GM19240 (cell line): ENCODE measurements around the gene TMEM14A.
"Not testable (repeated sequence)": the region's sequence is repeated elsewhere in the genome, so short reads cannot be mapped to it uniquely, and the experiment has no call there.

Experiments
- DNase-seq: peaks from one replicate; pipeline ENCODE4 v3.0.0; 2011; ENCODE audit warnings: low spot score; ENCODE audit not compliant: insufficient read length

The TMEM14A gene

GRCh38 chr6:52694404-52694803, 23.5 kb downstream of the TMEM14A start:
- DNase-seq, result no peak

- DNase-seq, result no peak
These were observed 25.5 kb downstream of the TMEM14A start for GRCh38 chr6:52696418-52696817.

GRCh38 chr6:52697903-52698302, 27.0 kb downstream of the TMEM14A start:
- no peak for DNase-seq

GRCh38 chr6:52704060-52704459, 33.1 kb downstream of the TMEM14A start:
- DNase-seq, result no peak

GRCh38 chr6:52704781-52705502, 34.0 kb downstream of the TMEM14A start:
- DNase-seq, result not testable (repeated sequence)

- DNase-seq, result no peak
These were observed 35.1 kb downstream of the TMEM14A start for GRCh38 chr6:52706001-52706400.

GRCh38 chr6:52707963-52708680, 37.2 kb downstream of the TMEM14A start:
- DNase-seq, result no peak

GRCh38 chr6:52712136-52712535, 41.2 kb downstream of the TMEM14A start:
- DNase-seq, result no peak

- not testable (repeated sequence) for DNase-seq
These were observed 43.8 kb downstream of the TMEM14A start for GRCh38 chr6:52714761-52715160.

GRCh38 chr6:52718550-52718949, 47.6 kb downstream of the TMEM14A start:
- DNase-seq, result no peak

- DNase-seq, result no peak
These were observed 49.4 kb downstream of the TMEM14A start for GRCh38 chr6:52720321-52720720.

GRCh38 chr6:52724042-52724405, 53.1 kb downstream of the TMEM14A start:
- no peak for DNase-seq

- peak; percentile 59 for DNase-seq
These were observed 53.7 kb downstream of the TMEM14A start for GRCh38 chr6:52724406-52725121.

- DNase-seq, result no peak
These were observed 54.2 kb downstream of the TMEM14A start for GRCh38 chr6:52725143-52725534.

GRCh38 chr6:52725535-52726192, 54.8 kb downstream of the TMEM14A start:
- no peak for DNase-seq

- no peak for DNase-seq
These were observed 55.3 kb downstream of the TMEM14A start for GRCh38 chr6:52726193-52726542.

- no peak for DNase-seq
These were observed 56.0 kb downstream of the TMEM14A start for GRCh38 chr6:52726741-52727535.

- no peak for DNase-seq
These were observed 57.0 kb downstream of the TMEM14A start for GRCh38 chr6:52727908-52728307.

GRCh38 chr6:52728394-52728793, 57.5 kb downstream of the TMEM14A start:
- no peak for DNase-seq

- no peak for DNase-seq
These were observed 58.7 kb downstream of the TMEM14A start for GRCh38 chr6:52729576-52729975.

GRCh38 chr6:52731719-52732118, 60.8 kb downstream of the TMEM14A start:
- DNase-seq, result no peak
